GM21717 (cell line): Measurements from ENCODE around the gene BCORL1.

Source experiments
- ATAC-seq: cut with Tn5 transposase; IDR thresholded peaks from one replicate; pipeline ENCODE4 v1.9.1; 2021; ENCODE audit warnings: mild to moderate bottlenecking, moderate library complexity; ENCODE audit not compliant: unreplicated experiment

Gene BCORL1

GRCh38 chrX:130058652-130059051 is 76.2 kb downstream of the BCORL1 start:
- no peak for ATAC-seq

GRCh38 chrX:130060122-130061069 is 78.0 kb downstream of the BCORL1 start:
- peak; percentile 90 for ATAC-seq

GRCh38 chrX:130066975-130067615 is 84.7 kb downstream of the BCORL1 start:
- ATAC-seq, result no peak

- ATAC-seq, result no peak
Observed at GRCh38 chrX:130071611-130072344, 89.3 kb downstream of the BCORL1 start.

- ATAC-seq, result no peak
Observed at GRCh38 chrX:130072345-130072740, 89.9 kb downstream of the BCORL1 start.

- ATAC-seq, result no peak
Observed at GRCh38 chrX:130075777-130076176, 93.3 kb downstream of the BCORL1 start.

GRCh38 chrX:130079824-130080406 is 97.5 kb downstream of the BCORL1 start:
- no peak for ATAC-seq

- ATAC-seq, result no peak
Observed at GRCh38 chrX:130080791-130081367, 98.4 kb downstream of the BCORL1 start.

GRCh38 chrX:130081421-130082045 is 99.1 kb downstream of the BCORL1 start:
- no peak for ATAC-seq

GRCh38 chrX:130082244-130083106 is 100.0 kb downstream of the BCORL1 start:
- ATAC-seq, result peak; percentile 59

GRCh38 chrX:130083107-130083490 is 100.7 kb downstream of the BCORL1 start:
- no peak for ATAC-seq

GRCh38 chrX:130083656-130084382 is 101.4 kb downstream of the BCORL1 start:
- ATAC-seq, result peak; percentile 20

- peak; percentile 37 for ATAC-seq
Observed at GRCh38 chrX:130084631-130085237, 102.3 kb downstream of the BCORL1 start.

GRCh38 chrX:130085551-130086446 is 103.4 kb downstream of the BCORL1 start:
- no peak for ATAC-seq

GRCh38 chrX:130086447-130087206 is 104.2 kb downstream of the BCORL1 start:
- peak; percentile 28 for ATAC-seq

- no peak for ATAC-seq
Observed at GRCh38 chrX:130090364-130090763, 107.9 kb downstream of the BCORL1 start.
